ENCODE measurements around the gene SYT17. TPM values are rescaled to one million over a fixed set of nuclear protein-coding genes. Genes with fewer than 3 reads are reported as not detected.

The SYT17 gene
- total and polyA plus RNA-seq, 2 experiments from 2014 or later, result not detected

DNA sequence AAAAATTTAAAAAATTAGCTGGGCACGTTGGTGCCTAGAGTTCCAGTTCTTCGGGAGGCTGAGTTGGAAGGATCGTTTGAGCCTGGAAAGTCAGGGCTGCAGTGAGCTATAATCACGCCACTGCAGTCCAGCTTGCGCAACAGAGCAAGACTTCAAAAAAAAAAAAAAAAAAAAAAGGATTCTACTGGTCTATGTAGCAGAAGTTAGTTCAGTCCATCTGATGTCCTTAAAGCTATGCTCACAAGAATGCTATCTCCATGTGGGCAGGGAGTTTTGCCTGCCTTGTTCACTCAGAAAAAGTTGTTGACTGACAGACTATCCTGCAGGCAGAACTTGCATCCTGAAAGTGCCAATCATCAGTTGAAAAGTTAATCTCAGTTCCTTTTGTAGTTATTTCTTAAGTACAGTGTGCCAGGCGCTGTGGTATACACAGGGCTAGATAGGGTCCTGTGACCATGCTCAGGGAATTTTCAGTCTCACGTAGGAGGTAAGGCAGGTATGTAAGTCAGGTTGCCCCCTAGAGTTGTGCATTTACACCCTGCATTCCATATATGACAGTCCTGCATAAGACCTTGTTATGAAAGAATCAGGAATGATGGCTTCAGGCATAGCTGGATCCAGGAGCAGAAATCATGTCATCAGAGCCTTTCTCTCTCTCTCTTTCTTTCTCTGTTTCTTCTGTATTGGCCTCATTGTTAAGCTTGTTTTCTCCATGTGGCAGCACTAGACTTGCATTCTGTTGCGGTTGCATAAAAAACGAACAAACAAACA is 7.6 kb downstream of the SYT17 start:
- H3K27ac ChIP-seq, result no peak overlapping the region
- no peak for TF ChIP-seq EZH2 (IDR thresholded peaks at IDR 0.05; ENCODE audit: insufficient read depth, poor library complexity, severe bottlenecking)
- DNase-seq, result peak; percentile 43
- no peaks in the 10 kb centered on the region for H3K4me1 ChIP-seq (ENCODE audit: insufficient read depth)
- H3K4me3 ChIP-seq, result no peak overlapping the region
- H3K36me3 ChIP-seq (ENCODE audit: low read depth), result no peaks in the 10 kb centered on the region
- WGBS, 2 experiments (ENCODE audit: low coverage in 1 of 2, low lambda C conversion rate in 2 of 2, missing lambda C conversion rate in 2 of 2), result 48 to 50% methylated on average over 9 of the region's 9 CpGs
- peaks cover 9% of the 10 kb centered on the region for H3K27me3 ChIP-seq (replicated peaks; ENCODE audit: insufficient read depth)
- H3K4me2 ChIP-seq (ENCODE audit: unreplicated experiment), result no peak overlapping the region
- H3K79me2 ChIP-seq (ENCODE audit: insufficient read depth), result no peaks in the 10 kb centered on the region
- no peak overlapping the region for H3K9ac ChIP-seq
- H3K9me2 ChIP-seq (ENCODE audit: insufficient read depth), result no peaks in the 10 kb centered on the region
- no peaks in the 10 kb centered on the region for H3F3A ChIP-seq (ENCODE audit: insufficient read depth)
- in situ Hi-C loops (cut with MboI), result loop anchor here (10.0 kb wide), 1 partner anchor 91 kb away; no protein-coding TSS in a partner anchor
- no peaks in the 10 kb centered on the region for H4K20me1 ChIP-seq (ENCODE audit: insufficient read depth)
- no peaks in the 10 kb centered on the region for H3K9me3 ChIP-seq (ENCODE audit: low read depth)
- H2AFZ ChIP-seq, result no peak overlapping the region

DNA sequence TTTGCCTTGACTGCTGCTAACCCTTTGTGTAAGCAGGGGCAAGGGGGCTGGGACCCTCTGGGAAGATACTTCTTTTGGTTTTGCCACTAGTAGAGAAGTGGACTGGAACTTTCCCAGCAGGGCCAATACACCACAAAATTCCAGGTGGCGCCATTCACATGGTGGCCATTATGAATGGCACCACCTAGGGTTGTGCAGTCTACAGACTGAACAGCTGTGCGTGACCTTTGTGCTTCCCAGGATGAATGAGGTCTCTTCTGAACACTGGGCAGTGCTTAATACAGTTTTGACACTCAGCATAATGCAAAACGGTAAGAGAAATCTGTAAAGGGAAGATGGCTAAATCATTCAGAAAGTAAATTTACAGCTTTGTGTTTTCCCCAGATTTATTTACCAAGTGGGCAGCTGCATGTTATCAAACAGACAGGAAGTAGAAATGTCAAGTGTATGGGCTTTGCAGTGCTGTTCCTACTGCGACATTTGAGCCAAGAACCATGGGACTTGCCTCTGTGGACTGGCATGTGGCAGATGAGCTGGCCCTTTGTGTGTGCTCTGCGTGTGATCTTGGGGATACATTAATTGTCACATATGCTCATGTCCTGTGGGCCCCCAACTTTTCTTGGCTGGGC is 9.2 kb downstream of the SYT17 start:
- Histone ChIP-seq H3K4me2 (ENCODE audit: unreplicated experiment) (no peak overlapping the region), H3K9me2 (ENCODE audit: insufficient read depth) (no peaks in the 10 kb centered on the region), H3K27me3 (replicated peaks; ENCODE audit: insufficient read depth) (peaks cover 6% of the 10 kb centered on the region; the same call in 1 of the 2 replicates), H2AFZ (no peak overlapping the region), H4K20me1 (ENCODE audit: insufficient read depth) (no peaks in the 10 kb centered on the region), H3K27ac (no peak overlapping the region), H3K9me3 (ENCODE audit: low read depth) (no peaks in the 10 kb centered on the region), H3K79me2 (ENCODE audit: insufficient read depth) (no peaks in the 10 kb centered on the region), H3K9ac (no peak overlapping the region), H3F3A (ENCODE audit: insufficient read depth) (no peaks in the 10 kb centered on the region), H3K4me3 (no peak overlapping the region), H3K4me1 (ENCODE audit: insufficient read depth) (no peaks in the 10 kb centered on the region), H3K36me3 (ENCODE audit: low read depth) (no peaks in the 10 kb centered on the region)
- TF ChIP-seq EZH2 (IDR thresholded peaks at IDR 0.05; ENCODE audit: insufficient read depth, poor library complexity, severe bottlenecking), result no peak
- no peak for TF ChIP-seq EZH2phosphoT487 (IDR thresholded peaks at IDR 0.05; ENCODE audit: insufficient read depth, low read depth)
- WGBS, 2 experiments (ENCODE audit: low coverage in 1 of 2, low lambda C conversion rate in 2 of 2, missing lambda C conversion rate in 2 of 2), result 74 to 79% methylated on average over 5 of the region's 5 CpGs
- DNase-seq, result no peak
- in situ Hi-C loops (cut with MboI), result loop anchor here (10.0 kb wide), 1 partner anchor 92 kb away; no protein-coding TSS in a partner anchor

DNA sequence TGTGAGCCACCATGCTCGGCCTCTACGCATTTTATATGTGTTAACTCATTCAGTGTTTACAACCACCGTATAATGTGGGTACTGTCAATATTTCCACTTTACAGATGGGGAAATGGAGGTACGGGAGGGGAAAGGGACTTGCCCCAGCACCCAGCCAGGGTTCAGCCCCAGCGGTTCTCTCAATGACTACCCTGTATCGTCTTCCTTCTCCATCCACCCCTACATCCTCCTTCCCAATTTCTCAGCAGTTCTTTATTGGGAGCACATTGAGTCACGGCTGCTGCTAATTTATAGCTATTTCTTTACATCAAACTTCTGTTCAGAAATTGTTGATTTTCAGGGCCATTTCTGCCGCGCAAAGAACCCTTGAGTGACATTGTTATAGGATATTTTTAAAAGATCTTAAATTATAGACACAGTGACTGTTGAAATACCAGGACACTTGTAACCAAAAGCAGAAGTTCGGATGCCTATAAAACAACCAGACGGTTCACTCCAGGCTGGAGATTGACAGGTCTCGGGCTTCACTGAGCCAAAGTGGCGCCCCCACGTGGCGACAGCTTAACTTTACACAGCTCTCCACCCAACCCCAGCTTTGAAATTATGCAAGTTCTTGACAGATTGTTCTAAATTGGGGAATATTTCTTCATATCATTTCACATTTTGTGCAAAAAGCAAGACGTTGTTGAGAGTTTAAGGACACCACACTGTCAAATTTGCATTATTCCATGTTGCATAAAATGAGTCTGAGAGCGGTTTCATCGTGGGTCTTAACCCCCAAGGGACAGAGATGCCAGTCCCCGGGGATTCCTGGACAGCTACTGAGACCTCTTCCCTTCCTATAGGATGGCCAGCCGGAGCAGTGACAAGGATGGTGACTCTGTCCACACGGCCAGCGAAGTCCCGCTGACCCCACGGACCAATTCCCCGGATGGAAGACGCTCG is 11.8 kb downstream of the SYT17 start:
- Histone ChIP-seq H3K4me3 (no peak overlapping the region), H4K20me1 (ENCODE audit: insufficient read depth) (no peaks in the 10 kb centered on the region), H3K36me3 (ENCODE audit: low read depth) (no peaks in the 10 kb centered on the region), H3K9me2 (ENCODE audit: insufficient read depth) (no peaks in the 10 kb centered on the region), H3K9ac (no peak overlapping the region), H2AFZ (no peak overlapping the region), H3K4me2 (ENCODE audit: unreplicated experiment) (no peak overlapping the region), H3K27me3 (replicated peaks; ENCODE audit: insufficient read depth) (no peaks in the 10 kb centered on the region; the same call in 1 of the 2 replicates), H3K79me2 (ENCODE audit: insufficient read depth) (no peaks in the 10 kb centered on the region), H3F3A (ENCODE audit: insufficient read depth) (no peaks in the 10 kb centered on the region), H3K9me3 (ENCODE audit: low read depth) (no peaks in the 10 kb centered on the region), H3K4me1 (ENCODE audit: insufficient read depth) (peaks cover 9% of the 10 kb centered on the region), H3K27ac (no peak overlapping the region)
- in situ Hi-C loops (cut with MboI), result loop anchor here (10.0 kb wide), 1 partner anchor 95 kb away; no protein-coding TSS in a partner anchor
- WGBS, 2 experiments (ENCODE audit: low coverage in 1 of 2, low lambda C conversion rate in 2 of 2, missing lambda C conversion rate in 2 of 2), result 51% methylated on average over 27 of the region's 27 CpGs
- TF ChIP-seq EZH2phosphoT487 (IDR thresholded peaks at IDR 0.05; ENCODE audit: insufficient read depth, low read depth) (no peak), EZH2 (IDR thresholded peaks at IDR 0.05; ENCODE audit: insufficient read depth, poor library complexity, severe bottlenecking) (no peak)
- peak; percentile 67 for DNase-seq

DNA sequence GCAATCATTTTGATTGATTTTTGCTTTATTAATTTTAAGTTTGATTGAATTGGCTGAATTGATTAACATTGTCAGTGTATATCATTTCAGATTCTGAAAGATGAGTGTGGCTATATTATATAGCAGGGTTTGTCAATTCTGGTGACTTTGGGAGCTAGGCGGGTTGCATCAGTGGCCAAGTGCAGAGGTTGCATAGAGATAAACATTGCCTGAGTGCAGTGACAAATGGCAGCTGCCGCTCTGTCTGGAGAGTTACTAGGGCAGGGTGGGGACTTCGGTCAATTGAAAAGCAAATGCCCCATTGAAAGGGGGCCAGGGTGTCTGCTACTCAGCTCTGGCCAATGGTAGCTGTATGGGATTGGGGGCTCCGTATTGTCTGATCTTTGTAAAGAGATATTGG is 12.7 kb downstream of the SYT17 start:
- H3K4me1 ChIP-seq (ENCODE audit: insufficient read depth), result peaks cover 9% of the 10 kb centered on the region
- no peak for TF ChIP-seq EZH2phosphoT487 (IDR thresholded peaks at IDR 0.05; ENCODE audit: insufficient read depth, low read depth)
- TF ChIP-seq EZH2 (IDR thresholded peaks at IDR 0.05; ENCODE audit: insufficient read depth, poor library complexity, severe bottlenecking), result no peak
- H2AFZ ChIP-seq, result no peak overlapping the region
- no peak overlapping the region for H3K4me3 ChIP-seq
- H3K9me3 ChIP-seq (ENCODE audit: low read depth), result no peaks in the 10 kb centered on the region
- H3K9me2 ChIP-seq (ENCODE audit: insufficient read depth), result no peaks in the 10 kb centered on the region
- H4K20me1 ChIP-seq (ENCODE audit: insufficient read depth), result no peaks in the 10 kb centered on the region
- no peaks in the 10 kb centered on the region for H3F3A ChIP-seq (ENCODE audit: insufficient read depth)
- no peak overlapping the region for H3K27ac ChIP-seq
- H3K79me2 ChIP-seq (ENCODE audit: insufficient read depth), result no peaks in the 10 kb centered on the region
- no peaks in the 10 kb centered on the region for H3K27me3 ChIP-seq (replicated peaks; ENCODE audit: insufficient read depth)
- no peak overlapping the region for H3K4me2 ChIP-seq (ENCODE audit: unreplicated experiment)
- 85 to 92% methylated on average over 4 of the region's 4 CpGs for WGBS, 2 experiments (ENCODE audit: low coverage in 1 of 2, low lambda C conversion rate in 2 of 2, missing lambda C conversion rate in 2 of 2)
- no peak for DNase-seq
- no peak overlapping the region for H3K9ac ChIP-seq
- H3K36me3 ChIP-seq (ENCODE audit: low read depth), result no peaks in the 10 kb centered on the region
- in situ Hi-C loops (cut with MboI), result no loop called here
